Measurements from ENCODE around the gene EME1.

- TF ChIP-seq NFIC (IDR thresholded peaks at IDR 0.05; ENCODE audit: low read depth, low read length) (no peak), RBBP5 (conservative IDR thresholded peaks at IDR 0.05) (no peak), EP300 (IDR thresholded peaks at IDR 0.05; ENCODE audit: borderline replicate concordance in 1 of 2, control insufficient read depth in 1 of 2, low read depth in 2 of 2, low read length in 2 of 2) (no peak), MEF2A (IDR thresholded peaks at IDR 0.05; ENCODE audit: insufficient read depth, low read depth, low read length) (no peak), MXI1 (IDR thresholded peaks at IDR 0.05; ENCODE audit: low read depth, low read length) (no peak), ZNF384 (IDR thresholded peaks at IDR 0.05; ENCODE audit: borderline replicate concordance, low read depth, low read length) (no peak), SIX5 (IDR thresholded peaks at IDR 0.05; ENCODE audit: low read depth, low read length, severe bottlenecking) (no peak), ZBTB40 (IDR thresholded peaks at IDR 0.05; ENCODE audit: borderline replicate concordance) (no peak), BCL11A (IDR thresholded peaks at IDR 0.05; ENCODE audit: low read depth, low read length) (no peak)
- TF ChIP-seq, protein P1, sequence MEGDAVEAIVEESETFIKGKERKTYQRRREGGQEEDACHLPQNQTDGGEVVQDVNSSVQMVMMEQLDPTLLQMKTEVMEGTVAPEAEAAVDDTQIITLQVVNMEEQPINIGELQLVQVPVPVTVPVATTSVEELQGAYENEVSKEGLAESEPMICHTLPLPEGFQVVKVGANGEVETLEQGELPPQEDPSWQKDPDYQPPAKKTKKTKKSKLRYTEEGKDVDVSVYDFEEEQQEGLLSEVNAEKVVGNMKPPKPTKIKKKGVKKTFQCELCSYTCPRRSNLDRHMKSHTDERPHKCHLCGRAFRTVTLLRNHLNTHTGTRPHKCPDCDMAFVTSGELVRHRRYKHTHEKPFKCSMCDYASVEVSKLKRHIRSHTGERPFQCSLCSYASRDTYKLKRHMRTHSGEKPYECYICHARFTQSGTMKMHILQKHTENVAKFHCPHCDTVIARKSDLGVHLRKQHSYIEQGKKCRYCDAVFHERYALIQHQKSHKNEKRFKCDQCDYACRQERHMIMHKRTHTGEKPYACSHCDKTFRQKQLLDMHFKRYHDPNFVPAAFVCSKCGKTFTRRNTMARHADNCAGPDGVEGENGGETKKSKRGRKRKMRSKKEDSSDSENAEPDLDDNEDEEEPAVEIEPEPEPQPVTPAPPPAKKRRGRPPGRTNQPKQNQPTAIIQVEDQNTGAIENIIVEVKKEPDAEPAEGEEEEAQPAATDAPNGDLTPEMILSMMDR (IDR thresholded peaks at IDR 0.05 in 2 of 3, conservative IDR thresholded peaks at IDR 0.05 in 1 of 3; ENCODE audit: control insufficient read depth in 2 of 3, extremely low read depth in 1 of 3, insufficient read depth in 1 of 3, low read depth in 3 of 3, low read length in 3 of 3): no peak
- TF ChIP-seq, protein P2, sequence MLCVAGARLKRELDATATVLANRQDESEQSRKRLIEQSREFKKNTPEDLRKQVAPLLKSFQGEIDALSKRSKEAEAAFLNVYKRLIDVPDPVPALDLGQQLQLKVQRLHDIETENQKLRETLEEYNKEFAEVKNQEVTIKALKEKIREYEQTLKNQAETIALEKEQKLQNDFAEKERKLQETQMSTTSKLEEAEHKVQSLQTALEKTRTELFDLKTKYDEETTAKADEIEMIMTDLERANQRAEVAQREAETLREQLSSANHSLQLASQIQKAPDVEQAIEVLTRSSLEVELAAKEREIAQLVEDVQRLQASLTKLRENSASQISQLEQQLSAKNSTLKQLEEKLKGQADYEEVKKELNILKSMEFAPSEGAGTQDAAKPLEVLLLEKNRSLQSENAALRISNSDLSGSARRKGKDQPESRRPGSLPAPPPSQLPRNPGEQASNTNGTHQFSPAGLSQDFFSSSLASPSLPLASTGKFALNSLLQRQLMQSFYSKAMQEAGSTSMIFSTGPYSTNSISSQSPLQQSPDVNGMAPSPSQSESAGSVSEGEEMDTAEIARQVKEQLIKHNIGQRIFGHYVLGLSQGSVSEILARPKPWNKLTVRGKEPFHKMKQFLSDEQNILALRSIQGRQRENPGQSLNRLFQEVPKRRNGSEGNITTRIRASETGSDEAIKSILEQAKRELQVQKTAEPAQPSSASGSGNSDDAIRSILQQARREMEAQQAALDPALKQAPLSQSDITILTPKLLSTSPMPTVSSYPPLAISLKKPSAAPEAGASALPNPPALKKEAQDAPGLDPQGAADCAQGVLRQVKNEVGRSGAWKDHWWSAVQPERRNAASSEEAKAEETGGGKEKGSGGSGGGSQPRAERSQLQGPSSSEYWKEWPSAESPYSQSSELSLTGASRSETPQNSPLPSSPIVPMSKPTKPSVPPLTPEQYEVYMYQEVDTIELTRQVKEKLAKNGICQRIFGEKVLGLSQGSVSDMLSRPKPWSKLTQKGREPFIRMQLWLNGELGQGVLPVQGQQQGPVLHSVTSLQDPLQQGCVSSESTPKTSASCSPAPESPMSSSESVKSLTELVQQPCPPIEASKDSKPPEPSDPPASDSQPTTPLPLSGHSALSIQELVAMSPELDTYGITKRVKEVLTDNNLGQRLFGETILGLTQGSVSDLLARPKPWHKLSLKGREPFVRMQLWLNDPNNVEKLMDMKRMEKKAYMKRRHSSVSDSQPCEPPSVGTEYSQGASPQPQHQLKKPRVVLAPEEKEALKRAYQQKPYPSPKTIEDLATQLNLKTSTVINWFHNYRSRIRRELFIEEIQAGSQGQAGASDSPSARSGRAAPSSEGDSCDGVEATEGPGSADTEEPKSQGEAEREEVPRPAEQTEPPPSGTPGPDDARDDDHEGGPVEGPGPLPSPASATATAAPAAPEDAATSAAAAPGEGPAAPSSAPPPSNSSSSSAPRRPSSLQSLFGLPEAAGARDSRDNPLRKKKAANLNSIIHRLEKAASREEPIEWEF (IDR thresholded peaks at IDR 0.05; ENCODE audit: insufficient replicate concordance, low read depth, low read length): no peak
These were observed 3.0 kb upstream of the EME1 start for GRCh38 chr17:50370052-50370451.

Measured in GM12878 (cell line).